ENCODE results near the gene CAMK1D.
"Not testable (repeated sequence)": the region's sequence is repeated elsewhere in the genome, so short reads cannot be mapped to it uniquely, and the experiment has no call there.

CAMK1D gene

GRCh38 chr10:12730809-12731519 is 381.6 kb downstream of the CAMK1D start:
- peak; percentile 26 for DNase-seq

GRCh38 chr10:12733271-12733670 is 383.9 kb downstream of the CAMK1D start:
- no peak for DNase-seq

GRCh38 chr10:12735843-12736462 is 386.6 kb downstream of the CAMK1D start:
- DNase-seq: no peak

- no peak for DNase-seq
Observed at GRCh38 chr10:12740813-12741212, 391.5 kb downstream of the CAMK1D start.

GRCh38 chr10:12741360-12741804 is 392.0 kb downstream of the CAMK1D start:
- DNase-seq: no peak

GRCh38 chr10:12742771-12743170 is 393.4 kb downstream of the CAMK1D start:
- peak; percentile 47 for DNase-seq

- DNase-seq: not testable (repeated sequence)
Observed at GRCh38 chr10:12743466-12743865, 394.1 kb downstream of the CAMK1D start.

- no peak for DNase-seq
Observed at GRCh38 chr10:12743941-12744340, 394.6 kb downstream of the CAMK1D start.

- DNase-seq: no peak
Observed at GRCh38 chr10:12748186-12748585, 398.8 kb downstream of the CAMK1D start.

GRCh38 chr10:12749760-12750478 is 400.6 kb downstream of the CAMK1D start:
- no peak for DNase-seq

- no peak for DNase-seq
Observed at GRCh38 chr10:12750526-12751201, 401.3 kb downstream of the CAMK1D start.

GRCh38 chr10:12755075-12755474 is 405.7 kb downstream of the CAMK1D start:
- no peak for DNase-seq

- no peak for DNase-seq
Observed at GRCh38 chr10:12757351-12757750, 408.0 kb downstream of the CAMK1D start.

GRCh38 chr10:12758271-12758670 is 408.9 kb downstream of the CAMK1D start:
- no peak for DNase-seq

- no peak for DNase-seq
Observed at GRCh38 chr10:12766223-12766622, 416.9 kb downstream of the CAMK1D start.

- DNase-seq: no peak
Observed at GRCh38 chr10:12768156-12769100, 419.1 kb downstream of the CAMK1D start.

- DNase-seq: no peak
Observed at GRCh38 chr10:12769323-12770044, 420.1 kb downstream of the CAMK1D start.

GRCh38 chr10:12771981-12772760 is 422.8 kb downstream of the CAMK1D start:
- DNase-seq: no peak

- no peak for DNase-seq
Observed at GRCh38 chr10:12772797-12773587, 423.6 kb downstream of the CAMK1D start.

All from hematopoietic multipotent progenitor cell treated with erythropoietin and hydrocortisone succinate and interleukin-3 and kit ligand, for 4 days (in vitro differentiated cells).